ENCODE measurements around the gene UFC1.

Gene UFC1

GRCh38 chr1:161192476-161193465, 39.0 kb downstream of the UFC1 start:
- Mint-ChIP-seq H3K36me3 (ENCODE audit: insufficient read depth) (peaks cover 4% of the 10 kb centered on the region), H3K27me3 (no peaks in the 10 kb centered on the region), H3K9me3 (no peaks in the 10 kb centered on the region), H3K4me3 (peak overlapping the region; percentile 57), H3K27ac (ENCODE audit: low read depth) (peak overlapping the region; percentile 94), H3K4me1 (peaks cover 47% of the 10 kb centered on the region)
- peak; percentile 84 for ATAC-seq (replicated peaks; ENCODE audit: extremely low read depth, poor library complexity, severe bottlenecking)
- peak; percentile 51 to 56 for DNase-seq (ENCODE audit: low spot score in 2 of 2)

GRCh38 chr1:161193561-161194235, 39.9 kb downstream of the UFC1 start:
- ATAC-seq (replicated peaks; ENCODE audit: extremely low read depth, poor library complexity, severe bottlenecking) (no peak), DNase-seq (ENCODE audit: low spot score in 2 of 2) (no peak)
- Mint-ChIP-seq H3K36me3 (ENCODE audit: insufficient read depth) (peaks cover 4% of the 10 kb centered on the region), H3K4me3 (no peak overlapping the region), H3K27me3 (no peaks in the 10 kb centered on the region), H3K9me3 (no peaks in the 10 kb centered on the region), H3K27ac (ENCODE audit: low read depth) (peak overlapping the region; percentile 94), H3K4me1 (peaks cover 41% of the 10 kb centered on the region)

GRCh38 chr1:161195171-161195570, 41.4 kb downstream of the UFC1 start:
- Mint-ChIP-seq H3K36me3 (ENCODE audit: insufficient read depth) (peaks cover 4% of the 10 kb centered on the region), H3K9me3 (no peaks in the 10 kb centered on the region), H3K27me3 (no peaks in the 10 kb centered on the region), H3K4me1 (peaks cover 43% of the 10 kb centered on the region), H3K27ac (ENCODE audit: low read depth) (peak overlapping the region; percentile 79), H3K4me3 (peak overlapping the region; percentile 58)
- DNase-seq (ENCODE audit: low spot score in 2 of 2): no peak
- ATAC-seq (replicated peaks; ENCODE audit: extremely low read depth, poor library complexity, severe bottlenecking): peak; percentile 52

GRCh38 chr1:161196111-161196510, 42.3 kb downstream of the UFC1 start:
- Mint-ChIP-seq H3K4me3 (no peak overlapping the region), H3K27me3 (no peaks in the 10 kb centered on the region), H3K4me1 (peaks cover 52% of the 10 kb centered on the region), H3K36me3 (ENCODE audit: insufficient read depth) (peaks cover 2% of the 10 kb centered on the region), H3K9me3 (no peaks in the 10 kb centered on the region), H3K27ac (ENCODE audit: low read depth) (no peak overlapping the region)
- ATAC-seq (replicated peaks; ENCODE audit: extremely low read depth, poor library complexity, severe bottlenecking) (no peak), DNase-seq (ENCODE audit: low spot score in 2 of 2) (no peak)

- no peak for ATAC-seq (replicated peaks; ENCODE audit: extremely low read depth, poor library complexity, severe bottlenecking)
- H3K27me3 Mint-ChIP-seq: no peaks in the 10 kb centered on the region
- H3K9me3 Mint-ChIP-seq: no peaks in the 10 kb centered on the region
- peaks cover 2% of the 10 kb centered on the region for H3K36me3 Mint-ChIP-seq (ENCODE audit: insufficient read depth)
- DNase-seq (ENCODE audit: low spot score in 2 of 2): no peak
- H3K4me3 Mint-ChIP-seq: no peak overlapping the region
- H3K27ac Mint-ChIP-seq (ENCODE audit: low read depth): no peak overlapping the region
- peaks cover 57% of the 10 kb centered on the region for H3K4me1 Mint-ChIP-seq
These were observed 43.0 kb downstream of the UFC1 start for GRCh38 chr1:161196521-161197451.

GRCh38 chr1:161197560-161198193, 43.9 kb downstream of the UFC1 start:
- ATAC-seq (replicated peaks; ENCODE audit: extremely low read depth, poor library complexity, severe bottlenecking): no peak
- H3K4me3 Mint-ChIP-seq: no peak overlapping the region
- H3K27me3 Mint-ChIP-seq: no peaks in the 10 kb centered on the region
- peaks cover 55% of the 10 kb centered on the region for H3K4me1 Mint-ChIP-seq
- no peak overlapping the region for H3K27ac Mint-ChIP-seq (ENCODE audit: low read depth)
- DNase-seq (ENCODE audit: low spot score in 2 of 2): no peak
- H3K36me3 Mint-ChIP-seq (ENCODE audit: insufficient read depth): peaks cover 7% of the 10 kb centered on the region
- H3K9me3 Mint-ChIP-seq: no peaks in the 10 kb centered on the region

- ATAC-seq (replicated peaks; ENCODE audit: extremely low read depth, poor library complexity, severe bottlenecking) (no peak), DNase-seq (ENCODE audit: low spot score in 2 of 2) (no peak)
- Mint-ChIP-seq H3K27ac (ENCODE audit: low read depth) (no peak overlapping the region), H3K4me3 (no peak overlapping the region), H3K27me3 (no peaks in the 10 kb centered on the region), H3K36me3 (ENCODE audit: insufficient read depth) (peaks cover 7% of the 10 kb centered on the region), H3K4me1 (peaks cover 52% of the 10 kb centered on the region), H3K9me3 (no peaks in the 10 kb centered on the region)
These were observed 44.6 kb downstream of the UFC1 start for GRCh38 chr1:161198194-161198896.

- peak within 1 kb of the TSS; percentile 73 for H3K27ac Mint-ChIP-seq (ENCODE audit: low read depth)
- H3K9me3 Mint-ChIP-seq: no peaks in the 10 kb centered on the region
- H3K4me3 Mint-ChIP-seq: no peak within 1 kb of the TSS
- no peak for DNase-seq (ENCODE audit: low spot score in 2 of 2)
- peaks cover 58% of the 10 kb centered on the region for H3K4me1 Mint-ChIP-seq
- H3K27me3 Mint-ChIP-seq: no peaks in the 10 kb centered on the region
- peaks cover 11% of the 10 kb centered on the region for H3K36me3 Mint-ChIP-seq (ENCODE audit: insufficient read depth)
- no peak for ATAC-seq (replicated peaks; ENCODE audit: extremely low read depth, poor library complexity, severe bottlenecking)
These were observed 45.2 kb downstream of the UFC1 start, which contains the start of gene ADAMTS4 for GRCh38 chr1:161198897-161199431. Gene ADAMTS4, minus strand, starts transcription at chr1:161199054. Its CDS starts 427 bp downstream, at chr1:161198627.

GRCh38 chr1:161199506-161200139, 45.8 kb downstream of the UFC1 start:
- no peaks in the 10 kb centered on the region for H3K27me3 Mint-ChIP-seq
- peaks cover 63% of the 10 kb centered on the region for H3K4me1 Mint-ChIP-seq
- H3K9me3 Mint-ChIP-seq: no peaks in the 10 kb centered on the region
- DNase-seq (ENCODE audit: low spot score in 2 of 2) (no peak), ATAC-seq (replicated peaks; ENCODE audit: extremely low read depth, poor library complexity, severe bottlenecking) (no peak)
- H3K36me3 Mint-ChIP-seq (ENCODE audit: insufficient read depth): peaks cover 17% of the 10 kb centered on the region
- no peak overlapping the region for H3K4me3 Mint-ChIP-seq
- peak overlapping the region; percentile 73 for H3K27ac Mint-ChIP-seq (ENCODE audit: low read depth)

- peak overlapping the region; percentile 96 for H3K27ac Mint-ChIP-seq (ENCODE audit: low read depth)
- H3K9me3 Mint-ChIP-seq: no peaks in the 10 kb centered on the region
- ATAC-seq (replicated peaks; ENCODE audit: extremely low read depth, poor library complexity, severe bottlenecking) (no peak), DNase-seq (ENCODE audit: low spot score in 2 of 2) (no peak)
- peaks cover 60% of the 10 kb centered on the region for H3K4me1 Mint-ChIP-seq
- H3K4me3 Mint-ChIP-seq: peak overlapping the region; percentile 91
- H3K27me3 Mint-ChIP-seq: no peaks in the 10 kb centered on the region
- peaks cover 17% of the 10 kb centered on the region for H3K36me3 Mint-ChIP-seq (ENCODE audit: insufficient read depth)
These were observed 46.7 kb downstream of the UFC1 start for GRCh38 chr1:161200421-161200991.

Measured in central memory CD8-positive, alpha-beta T cell (primary cell).